ENCODE data around the gene RNASE9.
A peak's percentile ranks its signal among the peaks of the same experiment; 100 is the strongest.
"Not testable (repeated sequence)": the region's sequence is repeated elsewhere in the genome, so short reads cannot be mapped to it uniquely, and the experiment has no call there.

RNASE9 gene

GRCh38 chr14:20583142-20583541 is 22.3 kb upstream of the RNASE9 start:
- no peak overlapping the region for H3K4me3 ChIP-seq (ENCODE audit: low read depth, low read length)
- TF ChIP-seq, protein P1, sequence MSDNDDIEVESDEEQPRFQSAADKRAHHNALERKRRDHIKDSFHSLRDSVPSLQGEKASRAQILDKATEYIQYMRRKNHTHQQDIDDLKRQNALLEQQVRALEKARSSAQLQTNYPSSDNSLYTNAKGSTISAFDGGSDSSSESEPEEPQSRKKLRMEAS (IDR thresholded peaks at IDR 0.05; ENCODE audit: low read depth, low read length) = no peak
- no peak for TF ChIP-seq MYC (IDR thresholded peaks at IDR 0.05; ENCODE audit: low read depth, low read length)
- TF ChIP-seq CTCF (IDR thresholded peaks at IDR 0.05; ENCODE audit: low read depth, low read length) = no peak
- TF ChIP-seq POLR2A (IDR thresholded peaks at IDR 0.05; ENCODE audit: extremely low read depth, insufficient read length) = no peak
- no peak for DNase-seq (ENCODE audit: low read depth)

DNA sequence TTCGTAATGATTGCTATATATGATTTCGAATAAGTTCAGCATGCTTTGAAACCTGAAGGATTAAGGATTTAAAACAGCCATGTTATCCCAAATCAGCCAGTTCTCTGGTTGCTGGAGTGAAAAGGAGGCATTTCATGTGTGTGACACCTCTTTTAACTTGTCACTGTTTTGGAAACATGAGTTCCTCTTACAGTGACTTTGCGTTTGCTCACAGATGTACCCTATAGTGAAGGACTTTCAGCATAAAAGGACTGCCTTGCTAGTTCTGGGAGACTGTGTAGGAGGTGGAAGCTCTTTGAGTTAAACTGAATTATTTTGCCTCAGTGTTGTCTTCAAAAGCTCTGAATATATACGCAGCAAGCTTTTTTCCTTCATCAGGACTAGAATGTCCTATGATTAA is 19.4 kb upstream of the RNASE9 start:
- no peak for TF ChIP-seq MYC (IDR thresholded peaks at IDR 0.05; ENCODE audit: low read depth, low read length)
- H3K4me3 ChIP-seq (ENCODE audit: low read depth, low read length) = no peak overlapping the region
- peak; percentile 56 for DNase-seq (ENCODE audit: low read depth)

GRCh38 chr14:20578784-20579502 is 18.1 kb upstream of the RNASE9 start:
- DNase-seq (ENCODE audit: low read depth) = peak; percentile 30
- H3K4me3 ChIP-seq (ENCODE audit: low read depth, low read length) = no peak overlapping the region
- no peak for TF ChIP-seq MYC (IDR thresholded peaks at IDR 0.05; ENCODE audit: low read depth, low read length)
- TF ChIP-seq POLR2A (IDR thresholded peaks at IDR 0.05; ENCODE audit: extremely low read depth, insufficient read length) = no peak
- TF ChIP-seq, protein P1 (IDR thresholded peaks at IDR 0.05; ENCODE audit: low read depth, low read length) = no peak
- no peak for TF ChIP-seq CTCF (IDR thresholded peaks at IDR 0.05; ENCODE audit: low read depth, low read length)

DNA sequence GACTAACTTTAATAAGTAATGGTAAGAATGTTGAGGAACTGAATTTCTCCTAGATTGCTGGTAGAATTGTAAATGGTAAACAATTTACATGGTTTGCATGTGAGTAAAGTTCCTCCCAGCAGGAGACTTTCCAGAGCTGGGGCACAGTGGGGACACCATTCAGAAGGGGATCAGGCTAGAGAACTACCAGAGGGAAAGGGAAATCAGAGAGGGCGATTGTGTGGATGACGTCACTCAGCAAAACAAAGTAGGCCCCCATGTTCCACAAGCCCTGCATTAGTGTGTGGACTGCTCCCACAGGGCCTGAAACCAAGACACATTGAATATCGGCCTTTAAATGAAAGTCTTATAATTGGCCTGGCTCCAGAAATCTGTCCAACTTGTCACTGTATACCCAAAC is 17.5 kb upstream of the RNASE9 start:
- no peak for DNase-seq (ENCODE audit: low read depth)
- TF ChIP-seq POLR2A (IDR thresholded peaks at IDR 0.05; ENCODE audit: extremely low read depth, insufficient read length) = no peak
- TF ChIP-seq MYC (IDR thresholded peaks at IDR 0.05; ENCODE audit: low read depth, low read length) = no peak
- TF ChIP-seq, protein P1 (IDR thresholded peaks at IDR 0.05; ENCODE audit: low read depth, low read length) = no peak

DNA sequence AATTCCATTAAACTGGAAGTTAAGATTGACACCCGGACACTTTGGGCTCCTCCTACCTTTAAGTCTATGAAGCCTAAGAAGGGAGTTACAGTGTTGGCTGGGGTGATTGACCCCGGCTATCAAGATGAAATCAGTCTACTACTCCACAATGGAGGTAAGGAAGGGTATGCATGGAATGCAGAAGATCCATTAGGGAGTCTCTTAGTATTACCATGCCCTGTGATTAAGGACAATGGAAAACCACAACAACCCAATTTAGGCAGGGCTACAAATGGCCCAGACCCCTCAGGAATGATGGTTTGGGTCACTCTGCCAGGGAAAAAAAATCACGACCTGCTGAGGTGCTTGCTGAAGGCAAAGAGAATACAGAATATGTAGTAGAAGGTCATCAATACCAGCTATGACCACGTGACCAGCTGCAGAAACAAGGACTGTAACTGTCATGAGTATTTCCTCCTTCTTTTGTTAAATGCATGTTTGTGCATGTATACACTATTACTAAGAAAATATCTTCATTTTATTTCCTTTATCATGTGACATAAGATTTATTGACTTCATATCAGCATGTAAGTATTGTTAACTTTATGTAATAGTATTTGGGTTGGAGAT is 11.6 kb upstream of the RNASE9 start:
- not testable (repeated sequence) for DNase-seq (ENCODE audit: low read depth); H3K4me3 ChIP-seq (ENCODE audit: low read depth, low read length)

More for the DNA sequence above, 17.5 kb upstream of the RNASE9 start:
- no peak overlapping the region for H3K4me3 ChIP-seq (ENCODE audit: low read depth, low read length)

- peak; percentile 48 for DNase-seq (ENCODE audit: low read depth)
- not testable (repeated sequence) for H3K4me3 ChIP-seq (ENCODE audit: low read depth, low read length)
Measured at GRCh38 chr14:20570720-20571119, 9.9 kb upstream of the RNASE9 start.

DNA sequence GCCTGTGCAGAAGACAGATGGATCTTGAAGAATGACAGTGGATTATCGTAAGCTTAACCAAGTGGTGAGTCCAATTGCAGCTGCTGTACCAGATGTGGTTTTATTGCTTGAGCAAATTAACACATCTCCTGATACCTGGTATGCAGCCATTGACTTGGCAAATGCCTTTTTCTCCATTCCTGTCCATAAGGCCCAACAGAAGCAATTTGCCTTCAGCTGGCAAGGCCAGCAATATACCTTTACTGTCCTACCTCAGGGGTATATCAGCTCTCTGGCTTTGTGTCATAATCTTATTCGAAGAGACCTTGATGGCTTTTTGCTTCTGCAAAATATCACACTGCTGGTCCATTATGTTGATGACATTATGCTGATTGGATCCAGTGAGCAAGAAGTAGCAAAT is 9.0 kb upstream of the RNASE9 start:
- not testable (repeated sequence) for DNase-seq (ENCODE audit: low read depth); H3K4me3 ChIP-seq (ENCODE audit: low read depth, low read length)

- DNase-seq (ENCODE audit: low read depth) = no peak
- no peak for TF ChIP-seq POLR2A (IDR thresholded peaks at IDR 0.05; ENCODE audit: extremely low read depth, insufficient read length)
- TF ChIP-seq, protein P1 (IDR thresholded peaks at IDR 0.05; ENCODE audit: low read depth, low read length) = no peak
- TF ChIP-seq CTCF (IDR thresholded peaks at IDR 0.05; ENCODE audit: low read depth, low read length) = no peak
- no peak overlapping the region for H3K4me3 ChIP-seq (ENCODE audit: low read depth, low read length)
Measured at GRCh38 chr14:20569066-20569465, 8.2 kb upstream of the RNASE9 start.

Measured in NB4 (cell line).